NCI-H510A treated with DMSO at 0.1 percent for 48 hours (cell line): ENCODE data around the gene HS6ST1.

Experiments
- DNase-seq: peaks from one replicate; lab custom pipeline; 2025; lab: John Stamatoyannopoulos, UW

HS6ST1 gene

GRCh38 chr2:128282246-128282975 is 36.3 kb downstream of the HS6ST1 start:
- DNase-seq: no peak

GRCh38 chr2:128281852-128282245 is 36.8 kb downstream of the HS6ST1 start:
- DNase-seq: no peak

- DNase-seq: no peak
Measured at GRCh38 chr2:128280901-128281321, 37.8 kb downstream of the HS6ST1 start.

GRCh38 chr2:128280158-128280871 is 38.4 kb downstream of the HS6ST1 start:
- no peak for DNase-seq

GRCh38 chr2:128279786-128280157 is 38.9 kb downstream of the HS6ST1 start:
- DNase-seq: no peak

- DNase-seq: no peak
Measured at GRCh38 chr2:128279009-128279408, 39.7 kb downstream of the HS6ST1 start.

- no peak for DNase-seq
Measured at GRCh38 chr2:128277961-128278681, 40.5 kb downstream of the HS6ST1 start.

- DNase-seq: no peak
Measured at GRCh38 chr2:128276878-128277675, 41.6 kb downstream of the HS6ST1 start.

GRCh38 chr2:128275498-128276045 is 43.1 kb downstream of the HS6ST1 start:
- DNase-seq: no peak

- DNase-seq: no peak
Measured at GRCh38 chr2:128274218-128274617, 44.5 kb downstream of the HS6ST1 start.

GRCh38 chr2:128273469-128274081 is 45.1 kb downstream of the HS6ST1 start:
- DNase-seq: no peak

- no peak for DNase-seq
Measured at GRCh38 chr2:128272601-128273468, 45.8 kb downstream of the HS6ST1 start.

GRCh38 chr2:128271911-128272600 is 46.6 kb downstream of the HS6ST1 start:
- no peak for DNase-seq

GRCh38 chr2:128271597-128271910 is 47.1 kb downstream of the HS6ST1 start:
- no peak for DNase-seq

- DNase-seq: no peak
Measured at GRCh38 chr2:128270672-128271596, 47.7 kb downstream of the HS6ST1 start.

GRCh38 chr2:128269990-128270671 is 48.5 kb downstream of the HS6ST1 start:
- no peak for DNase-seq

GRCh38 chr2:128269063-128269989 is 49.3 kb downstream of the HS6ST1 start:
- DNase-seq: no peak
